Hepatic stellate cell (primary cell): Measurements from ENCODE around the gene OR6C75.
"Not testable (repeated sequence)": the region's sequence is repeated elsewhere in the genome, so short reads cannot be mapped to it uniquely, and the experiment has no call there.

Source experiments
- DNase-seq: peaks from one replicate; pipeline ENCODE4 v3.0.0; 2011; ENCODE audit warnings: low spot score

OR6C75 gene

GRCh38 chr12:55362675-55363074 is at the start of gene OR6C75:
TSS of gene OR6C75 (plus strand) at chr12:55362975. CDS start at chr12:55365111, 2,136 bp downstream.
- no peak for DNase-seq

GRCh38 chr12:55314043-55314442 is 48.7 kb upstream of the OR6C75 start, which contains the start of gene OR6C1:
TSS of gene OR6C1 (plus strand) at chr12:55314343. CDS start at chr12:55320600, 6,257 bp downstream.
- no peak for DNase-seq

GRCh38 chr12:55320201-55320600 is 42.6 kb upstream of the OR6C75 start:
- no peak for DNase-seq

GRCh38 chr12:55325801-55326200 is 37.0 kb upstream of the OR6C75 start:
- DNase-seq = not testable (repeated sequence)

- DNase-seq = no peak
Measured at GRCh38 chr12:55330446-55330845, 32.3 kb upstream of the OR6C75 start, which contains the start of gene OR6C3. TSS of gene OR6C3 (plus strand) at chr12:55330746. CDS start at chr12:55331701, 955 bp downstream.

GRCh38 chr12:55336002-55336401 is 26.8 kb upstream of the OR6C75 start:
- no peak for DNase-seq

- DNase-seq = not testable (repeated sequence)
Measured at GRCh38 chr12:55355338-55355737, 7.4 kb upstream of the OR6C75 start.

GRCh38 chr12:55365086-55365485 is 2.3 kb downstream of the OR6C75 start:
- DNase-seq = no peak

GRCh38 chr12:55372521-55372920 is 9.7 kb downstream of the OR6C75 start:
- DNase-seq = no peak

- DNase-seq = no peak
Measured at GRCh38 chr12:55385891-55386290, 23.1 kb downstream of the OR6C75 start.

GRCh38 chr12:55392032-55392795 is 29.4 kb downstream of the OR6C75 start:
- DNase-seq = no peak

- DNase-seq = no peak
Measured at GRCh38 chr12:55396326-55396725, 33.6 kb downstream of the OR6C75 start.

GRCh38 chr12:55400229-55400628 is 37.5 kb downstream of the OR6C75 start, which contains the start of gene OR6C65:
TSS of gene OR6C65 (plus strand) at chr12:55400529. CDS start at chr12:55400529, 0 bp downstream.
- no peak for DNase-seq

- DNase-seq = no peak
Measured at GRCh38 chr12:55407866-55408265, 45.1 kb downstream of the OR6C75 start.

- not testable (repeated sequence) for DNase-seq
Measured at GRCh38 chr12:55409133-55409532, 46.4 kb downstream of the OR6C75 start.

GRCh38 chr12:55412138-55412537 is 49.4 kb downstream of the OR6C75 start:
- not testable (repeated sequence) for DNase-seq

- DNase-seq = not testable (repeated sequence)
Measured at GRCh38 chr12:55413498-55414388, 51.0 kb downstream of the OR6C75 start.

- not testable (repeated sequence) for DNase-seq
Measured at GRCh38 chr12:55414396-55414823, 51.6 kb downstream of the OR6C75 start.

GRCh38 chr12:55414889-55415288 is 52.1 kb downstream of the OR6C75 start:
- DNase-seq = not testable (repeated sequence)

GRCh38 chr12:55416961-55417360 is 54.2 kb downstream of the OR6C75 start:
- DNase-seq = no peak
